C4-2B (cell line): ENCODE results near the gene KRTAP10-10.

Experiments
- H3K27ac ChIP-seq: fragments of 450-650 bp; 2 replicates; pipeline ENCODE4 v1.5.1; 2017
- CTCF ChIP-seq: fragments of 450-650 bp; conservative IDR thresholded peaks from 2 replicates; pipeline ENCODE4 v1.5.1; 2017; ENCODE audit warnings: mild to moderate bottlenecking
- ZFX ChIP-seq: fragments of 450-650 bp; IDR thresholded peaks from 2 replicates; pipeline ENCODE4 v1.6.1; 2017

KRTAP10-10 gene

GRCh38 chr21:44593598-44594405 is 43.4 kb upstream of the KRTAP10-10 start:
- TF ChIP-seq ZFX (no peak), CTCF (no peak)
- no peak overlapping the region for H3K27ac ChIP-seq

GRCh38 chr21:44594406-44594916 is 42.7 kb upstream of the KRTAP10-10 start:
- H3K27ac ChIP-seq, result no peak overlapping the region
- TF ChIP-seq CTCF (no peak), ZFX (no peak)

GRCh38 chr21:44595524-44595923 is 41.6 kb upstream of the KRTAP10-10 start:
- TF ChIP-seq CTCF (no peak), ZFX (no peak)
- H3K27ac ChIP-seq, result no peak overlapping the region

GRCh38 chr21:44596068-44596725 is 41.0 kb upstream of the KRTAP10-10 start:
- TF ChIP-seq CTCF, result no peak
- H3K27ac ChIP-seq, result no peak overlapping the region

GRCh38 chr21:44598061-44598460 is 39.1 kb upstream of the KRTAP10-10 start:
- no peak overlapping the region for H3K27ac ChIP-seq
- TF ChIP-seq ZFX (no peak), CTCF (no peak)

GRCh38 chr21:44599264-44600029 is 37.7 kb upstream of the KRTAP10-10 start:
- no peak overlapping the region; the same call in 1 of the 2 replicates for H3K27ac ChIP-seq
- TF ChIP-seq CTCF (no peak), ZFX (no peak)

GRCh38 chr21:44600118-44600978 is 36.8 kb upstream of the KRTAP10-10 start, which contains the start of gene KRTAP10-7:
Gene KRTAP10-7, plus strand, starts transcription at chr21:44600597. Its CDS starts 25 bp downstream, at chr21:44600622.
- peak within 1 kb of the TSS; percentile 57 for H3K27ac ChIP-seq
